Measurements from ENCODE around the gene LHX1. TPM values are rescaled to one million over a fixed set of nuclear protein-coding genes. Genes with fewer than 3 reads are reported as not detected.

Gene LHX1
- total and polyA plus RNA-seq, 10 of the 15 experiments (the other 5 are each of a cell fraction or from before 2014, with no cell fraction given): not detected

- CTCF ChIA-PET: no interaction called here
- in situ Hi-C loops (cut with MboI): no loop called here
- no peak for FAIRE-seq
- no peak for TF ChIP-seq BMI1 (IDR thresholded peaks at IDR 0.05; ENCODE audit: borderline replicate concordance)
- TF ChIP-seq ZNF207 (IDR thresholded peaks at IDR 0.05; ENCODE audit: borderline replicate concordance): no peak
- TF ChIP-seq HSF1 (IDR thresholded peaks at IDR 0.05; ENCODE audit: low read depth, low read length): no peak
- TF ChIP-seq ZNF622 (IDR thresholded peaks at IDR 0.05): no peak
- TF ChIP-seq BHLHE40 (IDR thresholded peaks at IDR 0.05; ENCODE audit: borderline replicate concordance in 1 of 2, low read depth in 2 of 2, low read length in 1 of 2): no peak
- TF ChIP-seq KDM1A (IDR thresholded peaks at IDR 0.05; ENCODE audit: borderline replicate concordance): no peak
- TF ChIP-seq NR2C1 (IDR thresholded peaks at IDR 0.05): no peak
- TF ChIP-seq ZNF274 (IDR thresholded peaks at IDR 0.05; ENCODE audit: insufficient read depth, insufficient read length): no peak
- TF ChIP-seq ZNF217 (IDR thresholded peaks at IDR 0.05): no peak
- no peak for TF ChIP-seq RFX5 (IDR thresholded peaks at IDR 0.05; ENCODE audit: low read depth, low read length)
- no peak for TF ChIP-seq MYB (IDR thresholded peaks at IDR 0.05; ENCODE audit: borderline replicate concordance, low read depth, low read length)
- no peak for TF ChIP-seq IRF4 (IDR thresholded peaks at IDR 0.05; ENCODE audit: low read depth, low read length)
- TF ChIP-seq ATF3 (IDR thresholded peaks at IDR 0.05; ENCODE audit: borderline replicate concordance, extremely low read depth, low read depth, low read length): no peak
- TF ChIP-seq GABPA (IDR thresholded peaks at IDR 0.05; ENCODE audit: low read depth): no peak
- Histone ChIP-seq H3K27me3 (replicated peaks in 1 of 2; ENCODE audit: control insufficient read depth in 2 of 2, insufficient read depth in 2 of 2, low read length in 1 of 2) (no peaks in the 10 kb centered on the region; a peak in 1 of 4 replicates), H3K4me3 (no peak overlapping the region), H3K27ac (ENCODE audit: control insufficient read depth, insufficient read depth) (no peak overlapping the region), H3K4me1 (ENCODE audit: control insufficient read depth, insufficient read depth, low read length) (no peaks in the 10 kb centered on the region), H4K20me1 (ENCODE audit: control insufficient read depth, insufficient read depth) (no peaks in the 10 kb centered on the region), H3K36me3 (ENCODE audit: control insufficient read depth in 2 of 2, insufficient read depth in 2 of 2, low read length in 1 of 2) (no peaks in the 10 kb centered on the region), H3K79me2 (ENCODE audit: control insufficient read depth, insufficient read depth, low read length) (no peaks in the 10 kb centered on the region), H3K4me2 (ENCODE audit: control insufficient read depth, insufficient read depth) (no peak overlapping the region), H3K9me3 (replicated peaks; ENCODE audit: control insufficient read depth, insufficient read depth, low read length) (no peaks in the 10 kb centered on the region), H3K9ac (ENCODE audit: control insufficient read depth, insufficient read depth, low read length) (no peak overlapping the region), H2AFZ (ENCODE audit: control insufficient read depth, low read depth, low read length) (no peak overlapping the region)
- POLR2A ChIA-PET: no interaction called here
- no TSS peak for BruUV-seq (replicated peaks)
- SMC1A ChIA-PET (ENCODE audit: uncharacterized antibody, unreplicated experiment): no interaction called here
- DNase-seq (ENCODE audit: low read depth, low spot score): no peak
- RAD21 ChIA-PET (ENCODE audit: unreplicated experiment): no interaction called here
- no peak for ATAC-seq
- intact Hi-C loops (cut with micrococcal nuclease; ENCODE audit: unreplicated experiment): no loop called here
- WGBS (ENCODE audit: insufficient coverage, insufficient replicate concordance, low lambda C conversion rate, missing lambda C conversion rate): 37% methylated on average over 7 of the region's 7 CpGs
Observed at GRCh38 chr17:36900160-36900512, 37.1 kb upstream of the LHX1 start.

All from GM12878 (cell line).